WTC11 (cell line): ENCODE data around the gene SLC26A2. TPM values are rescaled to one million over a fixed set of nuclear protein-coding genes. Genes with fewer than 3 reads are reported as not detected.

ENCODE experiments used
- ATAC-seq: fragments of 200-7000 bp; cut with Tn5 transposase; 2 replicates; pipeline ENCODE4 v1.10.0; 2021; ENCODE audit warnings: mild to moderate bottlenecking, moderate library complexity
- CTCF ChIA-PET: fragments of 300-600 bp; sonication (Branson Sonifier 250); formaldehyde crosslinking; loops from one replicate; lab custom pipeline; 2021; ENCODE audit warnings: antibody characterized with exemption; lab: Charles Lee
- POLR2A ChIA-PET: fragments of 350-600 bp; sonication (Branson Sonifier 250); formaldehyde crosslinking; loops from one replicate; lab custom pipeline; 2021; ENCODE audit warnings: antibody characterized with exemption; lab: Charles Lee
- DNase-seq: peaks from one replicate; pipeline ENCODE4 v3.0.0; 2021; ENCODE audit warnings: low spot score
- H3K27ac Mint-ChIP-seq: 2 replicates; pipeline ENCODE4 v1.8.0; 2021; ENCODE audit warnings: mixed read lengths
- H3K27me3 Mint-ChIP-seq: 2 replicates; pipeline ENCODE4 v1.8.0; 2021; ENCODE audit warnings: low read depth, mild to moderate bottlenecking, moderate library complexity, mixed read lengths
- H3K36me3 Mint-ChIP-seq: 2 replicates; pipeline ENCODE4 v1.8.0; 2021; ENCODE audit warnings: mixed read lengths
- H3K4me1 Mint-ChIP-seq: 2 replicates; pipeline ENCODE4 v1.8.0; 2022; ENCODE audit warnings: mixed read lengths
- H3K4me3 Mint-ChIP-seq: 2 replicates; pipeline ENCODE4 v1.8.0; 2021; ENCODE audit warnings: mild to moderate bottlenecking, moderate library complexity, mixed read lengths
- H3K9me3 Mint-ChIP-seq: 2 replicates; pipeline ENCODE4 v1.8.0; 2021; ENCODE audit warnings: mixed read lengths
- CBFB ChIP-seq: sonication (generic); formaldehyde crosslinking; IDR thresholded peaks from 2 replicates; pipeline ENCODE4 v1.8.1; 2022; ENCODE audit warnings: mild to moderate bottlenecking, low read depth, missing genetic modification reagents
- FOXK1 ChIP-seq: sonication (generic); formaldehyde crosslinking; IDR thresholded peaks from 2 replicates; pipeline ENCODE4 v1.8.0; 2022; ENCODE audit warnings: mild to moderate bottlenecking, moderate library complexity, missing genetic modification reagents
- IRF2 ChIP-seq: sonication (generic); formaldehyde crosslinking; IDR thresholded peaks from 2 replicates; pipeline ENCODE4 v1.8.0; 2022; ENCODE audit warnings: low read depth, missing genetic modification reagents, borderline replicate concordance
- KAT7 ChIP-seq: sonication (generic); formaldehyde crosslinking; IDR thresholded peaks from 2 replicates; pipeline ENCODE4 v1.8.1; 2023; ENCODE audit warnings: missing genetic modification reagents, mild to moderate bottlenecking, borderline replicate concordance
- OVOL2 ChIP-seq: fragments of 250-450 bp; sonication (Bioruptor Pico); IDR thresholded peaks from 2 replicates; pipeline ENCODE4 v1.9.0; 2021; ENCODE audit warnings: mild to moderate bottlenecking, borderline replicate concordance
- PRRX2 ChIP-seq: fragments of 250-450 bp; sonication (Bioruptor Pico); IDR thresholded peaks from 2 replicates; pipeline ENCODE4 v1.8.0; 2021; ENCODE audit warnings: mild to moderate bottlenecking
- RORB ChIP-seq: fragments of 250-450 bp; sonication (Bioruptor Pico); IDR thresholded peaks from 2 replicates; pipeline ENCODE4 v1.9.0; 2021; ENCODE audit warnings: mild to moderate bottlenecking
- SMAD3 ChIP-seq: sonication (generic); formaldehyde crosslinking; IDR thresholded peaks from 2 replicates; pipeline ENCODE4 v1.8.0; 2022; ENCODE audit warnings: missing genetic modification reagents, mild to moderate bottlenecking, borderline replicate concordance
- ZNF121 ChIP-seq: sonication (generic); formaldehyde crosslinking; IDR thresholded peaks from 2 replicates; pipeline ENCODE4 v1.8.0; 2023; ENCODE audit warnings: missing genetic modification reagents
- total RNA-seq: library from RNA; stranded (reverse); gene quantifications from 3 replicates; pipeline ENCODE4 v1.2.3, GENCODE V29; 2021
- TF ChIP-seq, protein P1 (sequence below): sonication (generic); formaldehyde crosslinking; IDR thresholded peaks from 2 replicates; pipeline ENCODE4 v1.8.0; 2023; ENCODE audit warnings: missing genetic modification reagents, mild to moderate bottlenecking, borderline replicate concordance
- TF ChIP-seq, protein P2 (sequence below): fragments of 250-450 bp; sonication (Bioruptor Pico); IDR thresholded peaks from 2 replicates; pipeline ENCODE4 v1.9.0; 2021; ENCODE audit warnings: mild to moderate bottlenecking
- TF ChIP-seq, protein P3 (sequence below): sonication (generic); formaldehyde crosslinking; conservative IDR thresholded peaks from 2 replicates; pipeline ENCODE4 v1.8.1; 2023; ENCODE audit warnings: mild to moderate bottlenecking, low read depth, missing genetic modification reagents, moderate library complexity
- TF ChIP-seq, protein P4 (sequence below): sonication (generic); formaldehyde crosslinking; IDR thresholded peaks from 2 replicates; pipeline ENCODE4 v1.8.0; 2022; ENCODE audit warnings: mild to moderate bottlenecking, missing genetic modification reagents
- TF ChIP-seq, protein P5 (sequence below): sonication (generic); formaldehyde crosslinking; IDR thresholded peaks from 2 replicates; pipeline ENCODE4 v1.8.1; 2023; ENCODE audit warnings: mild to moderate bottlenecking, missing genetic modification reagents
- TF ChIP-seq, protein P6 (sequence below): sonication (generic); formaldehyde crosslinking; IDR thresholded peaks from 2 replicates; pipeline ENCODE4 v1.8.0; 2023; ENCODE audit warnings: missing genetic modification reagents
- TF ChIP-seq, protein P7 (sequence below): fragments of 250-450 bp; sonication (Bioruptor Pico); IDR thresholded peaks from 2 replicates; pipeline ENCODE4 v1.9.0; 2021; ENCODE audit warnings: mild to moderate bottlenecking, borderline replicate concordance

SLC26A2 gene
- total RNA-seq, 1 experiment from 2014 or later: 11.1 TPM

DNA sequence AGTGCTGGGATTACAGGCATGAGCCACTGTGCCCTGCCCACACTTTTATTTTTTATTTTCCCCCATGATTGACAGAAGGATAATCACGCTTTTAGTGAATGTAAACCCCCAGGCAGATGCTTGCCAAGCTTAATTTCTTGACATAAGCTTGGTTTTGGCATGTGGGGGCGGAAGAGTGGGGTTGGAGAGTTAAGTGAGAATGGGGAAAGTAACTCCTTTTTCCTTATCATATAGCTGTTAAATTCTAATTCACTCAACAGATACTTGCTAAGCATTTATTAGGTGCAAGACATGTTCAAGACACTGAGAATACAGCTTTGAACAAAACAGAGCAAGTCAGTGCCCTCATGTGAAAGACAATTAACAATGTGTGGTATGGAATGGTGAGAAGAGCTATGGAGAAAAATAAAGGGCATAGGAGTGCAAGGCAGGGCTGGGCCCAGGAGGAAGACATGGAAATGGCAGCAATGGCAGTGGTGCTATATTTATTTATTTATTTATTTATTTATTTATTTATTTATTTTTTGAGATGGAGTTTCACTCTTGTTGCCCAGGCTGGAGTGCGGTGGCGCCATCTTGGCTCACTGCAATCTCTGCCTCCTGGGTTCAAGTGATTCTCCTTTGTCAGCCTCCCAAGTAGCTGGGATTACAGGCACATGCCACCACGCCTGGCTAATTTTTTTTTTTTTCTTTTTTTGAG, 2.2 kb downstream of the SLC26A2 start (continued):
- TF ChIP-seq, protein P1, sequence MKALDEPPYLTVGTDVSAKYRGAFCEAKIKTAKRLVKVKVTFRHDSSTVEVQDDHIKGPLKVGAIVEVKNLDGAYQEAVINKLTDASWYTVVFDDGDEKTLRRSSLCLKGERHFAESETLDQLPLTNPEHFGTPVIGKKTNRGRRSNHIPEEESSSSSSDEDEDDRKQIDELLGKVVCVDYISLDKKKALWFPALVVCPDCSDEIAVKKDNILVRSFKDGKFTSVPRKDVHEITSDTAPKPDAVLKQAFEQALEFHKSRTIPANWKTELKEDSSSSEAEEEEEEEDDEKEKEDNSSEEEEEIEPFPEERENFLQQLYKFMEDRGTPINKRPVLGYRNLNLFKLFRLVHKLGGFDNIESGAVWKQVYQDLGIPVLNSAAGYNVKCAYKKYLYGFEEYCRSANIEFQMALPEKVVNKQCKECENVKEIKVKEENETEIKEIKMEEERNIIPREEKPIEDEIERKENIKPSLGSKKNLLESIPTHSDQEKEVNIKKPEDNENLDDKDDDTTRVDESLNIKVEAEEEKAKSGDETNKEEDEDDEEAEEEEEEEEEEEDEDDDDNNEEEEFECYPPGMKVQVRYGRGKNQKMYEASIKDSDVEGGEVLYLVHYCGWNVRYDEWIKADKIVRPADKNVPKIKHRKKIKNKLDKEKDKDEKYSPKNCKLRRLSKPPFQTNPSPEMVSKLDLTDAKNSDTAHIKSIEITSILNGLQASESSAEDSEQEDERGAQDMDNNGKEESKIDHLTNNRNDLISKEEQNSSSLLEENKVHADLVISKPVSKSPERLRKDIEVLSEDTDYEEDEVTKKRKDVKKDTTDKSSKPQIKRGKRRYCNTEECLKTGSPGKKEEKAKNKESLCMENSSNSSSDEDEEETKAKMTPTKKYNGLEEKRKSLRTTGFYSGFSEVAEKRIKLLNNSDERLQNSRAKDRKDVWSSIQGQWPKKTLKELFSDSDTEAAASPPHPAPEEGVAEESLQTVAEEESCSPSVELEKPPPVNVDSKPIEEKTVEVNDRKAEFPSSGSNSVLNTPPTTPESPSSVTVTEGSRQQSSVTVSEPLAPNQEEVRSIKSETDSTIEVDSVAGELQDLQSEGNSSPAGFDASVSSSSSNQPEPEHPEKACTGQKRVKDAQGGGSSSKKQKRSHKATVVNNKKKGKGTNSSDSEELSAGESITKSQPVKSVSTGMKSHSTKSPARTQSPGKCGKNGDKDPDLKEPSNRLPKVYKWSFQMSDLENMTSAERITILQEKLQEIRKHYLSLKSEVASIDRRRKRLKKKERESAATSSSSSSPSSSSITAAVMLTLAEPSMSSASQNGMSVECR (CRISPR knock-in tag): no peak
- TF ChIP-seq CBFB (CRISPR knock-in tag) (no peak), ZNF121 (no peak), PRRX2 (no peak)
- TF ChIP-seq, protein P2, sequence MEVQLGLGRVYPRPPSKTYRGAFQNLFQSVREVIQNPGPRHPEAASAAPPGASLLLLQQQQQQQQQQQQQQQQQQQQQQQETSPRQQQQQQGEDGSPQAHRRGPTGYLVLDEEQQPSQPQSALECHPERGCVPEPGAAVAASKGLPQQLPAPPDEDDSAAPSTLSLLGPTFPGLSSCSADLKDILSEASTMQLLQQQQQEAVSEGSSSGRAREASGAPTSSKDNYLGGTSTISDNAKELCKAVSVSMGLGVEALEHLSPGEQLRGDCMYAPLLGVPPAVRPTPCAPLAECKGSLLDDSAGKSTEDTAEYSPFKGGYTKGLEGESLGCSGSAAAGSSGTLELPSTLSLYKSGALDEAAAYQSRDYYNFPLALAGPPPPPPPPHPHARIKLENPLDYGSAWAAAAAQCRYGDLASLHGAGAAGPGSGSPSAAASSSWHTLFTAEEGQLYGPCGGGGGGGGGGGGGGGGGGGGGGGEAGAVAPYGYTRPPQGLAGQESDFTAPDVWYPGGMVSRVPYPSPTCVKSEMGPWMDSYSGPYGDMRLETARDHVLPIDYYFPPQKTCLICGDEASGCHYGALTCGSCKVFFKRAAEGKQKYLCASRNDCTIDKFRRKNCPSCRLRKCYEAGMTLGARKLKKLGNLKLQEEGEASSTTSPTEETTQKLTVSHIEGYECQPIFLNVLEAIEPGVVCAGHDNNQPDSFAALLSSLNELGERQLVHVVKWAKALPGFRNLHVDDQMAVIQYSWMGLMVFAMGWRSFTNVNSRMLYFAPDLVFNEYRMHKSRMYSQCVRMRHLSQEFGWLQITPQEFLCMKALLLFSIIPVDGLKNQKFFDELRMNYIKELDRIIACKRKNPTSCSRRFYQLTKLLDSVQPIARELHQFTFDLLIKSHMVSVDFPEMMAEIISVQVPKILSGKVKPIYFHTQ (CRISPR knock-in tag): no peak
- TF ChIP-seq, protein P3, sequence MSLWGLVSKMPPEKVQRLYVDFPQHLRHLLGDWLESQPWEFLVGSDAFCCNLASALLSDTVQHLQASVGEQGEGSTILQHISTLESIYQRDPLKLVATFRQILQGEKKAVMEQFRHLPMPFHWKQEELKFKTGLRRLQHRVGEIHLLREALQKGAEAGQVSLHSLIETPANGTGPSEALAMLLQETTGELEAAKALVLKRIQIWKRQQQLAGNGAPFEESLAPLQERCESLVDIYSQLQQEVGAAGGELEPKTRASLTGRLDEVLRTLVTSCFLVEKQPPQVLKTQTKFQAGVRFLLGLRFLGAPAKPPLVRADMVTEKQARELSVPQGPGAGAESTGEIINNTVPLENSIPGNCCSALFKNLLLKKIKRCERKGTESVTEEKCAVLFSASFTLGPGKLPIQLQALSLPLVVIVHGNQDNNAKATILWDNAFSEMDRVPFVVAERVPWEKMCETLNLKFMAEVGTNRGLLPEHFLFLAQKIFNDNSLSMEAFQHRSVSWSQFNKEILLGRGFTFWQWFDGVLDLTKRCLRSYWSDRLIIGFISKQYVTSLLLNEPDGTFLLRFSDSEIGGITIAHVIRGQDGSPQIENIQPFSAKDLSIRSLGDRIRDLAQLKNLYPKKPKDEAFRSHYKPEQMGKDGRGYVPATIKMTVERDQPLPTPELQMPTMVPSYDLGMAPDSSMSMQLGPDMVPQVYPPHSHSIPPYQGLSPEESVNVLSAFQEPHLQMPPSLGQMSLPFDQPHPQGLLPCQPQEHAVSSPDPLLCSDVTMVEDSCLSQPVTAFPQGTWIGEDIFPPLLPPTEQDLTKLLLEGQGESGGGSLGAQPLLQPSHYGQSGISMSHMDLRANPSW (CRISPR knock-in tag): no peak
- TF ChIP-seq, protein P4, sequence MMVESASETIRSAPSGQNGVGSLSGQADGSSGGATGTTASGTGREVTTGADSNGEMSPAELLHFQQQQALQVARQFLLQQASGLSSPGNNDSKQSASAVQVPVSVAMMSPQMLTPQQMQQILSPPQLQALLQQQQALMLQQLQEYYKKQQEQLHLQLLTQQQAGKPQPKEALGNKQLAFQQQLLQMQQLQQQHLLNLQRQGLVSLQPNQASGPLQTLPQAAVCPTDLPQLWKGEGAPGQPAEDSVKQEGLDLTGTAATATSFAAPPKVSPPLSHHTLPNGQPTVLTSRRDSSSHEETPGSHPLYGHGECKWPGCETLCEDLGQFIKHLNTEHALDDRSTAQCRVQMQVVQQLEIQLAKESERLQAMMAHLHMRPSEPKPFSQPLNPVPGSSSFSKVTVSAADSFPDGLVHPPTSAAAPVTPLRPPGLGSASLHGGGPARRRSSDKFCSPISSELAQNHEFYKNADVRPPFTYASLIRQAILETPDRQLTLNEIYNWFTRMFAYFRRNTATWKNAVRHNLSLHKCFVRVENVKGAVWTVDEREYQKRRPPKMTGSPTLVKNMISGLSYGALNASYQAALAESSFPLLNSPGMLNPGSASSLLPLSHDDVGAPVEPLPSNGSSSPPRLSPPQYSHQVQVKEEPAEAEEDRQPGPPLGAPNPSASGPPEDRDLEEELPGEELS (CRISPR knock-in tag): no peak

DNA sequence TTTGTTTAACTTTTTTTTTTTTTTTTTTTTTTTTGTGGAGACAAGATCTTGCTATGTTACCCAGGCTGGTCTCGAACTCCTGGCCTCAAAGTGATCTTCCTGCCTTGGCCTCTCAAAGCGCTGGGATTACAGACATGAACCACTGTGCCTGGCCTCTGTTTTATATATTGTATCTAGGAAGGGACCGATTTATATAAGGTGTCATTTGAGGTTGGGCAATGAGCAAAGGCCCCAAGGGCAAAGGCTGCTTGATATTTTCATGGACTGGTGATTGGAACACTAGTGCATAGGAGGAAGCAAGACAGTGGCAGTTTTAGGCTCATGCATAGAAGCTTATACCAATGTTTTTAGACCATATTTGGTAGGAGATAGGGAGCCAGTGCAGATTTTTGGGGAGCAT, 3.2 kb downstream of the SLC26A2 start:
- no peak for TF ChIP-seq SMAD3
- TF ChIP-seq, protein P5, sequence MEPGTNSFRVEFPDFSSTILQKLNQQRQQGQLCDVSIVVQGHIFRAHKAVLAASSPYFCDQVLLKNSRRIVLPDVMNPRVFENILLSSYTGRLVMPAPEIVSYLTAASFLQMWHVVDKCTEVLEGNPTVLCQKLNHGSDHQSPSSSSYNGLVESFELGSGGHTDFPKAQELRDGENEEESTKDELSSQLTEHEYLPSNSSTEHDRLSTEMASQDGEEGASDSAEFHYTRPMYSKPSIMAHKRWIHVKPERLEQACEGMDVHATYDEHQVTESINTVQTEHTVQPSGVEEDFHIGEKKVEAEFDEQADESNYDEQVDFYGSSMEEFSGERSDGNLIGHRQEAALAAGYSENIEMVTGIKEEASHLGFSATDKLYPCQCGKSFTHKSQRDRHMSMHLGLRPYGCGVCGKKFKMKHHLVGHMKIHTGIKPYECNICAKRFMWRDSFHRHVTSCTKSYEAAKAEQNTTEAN (CRISPR knock-in tag): no peak
- TF ChIP-seq KAT7 (CRISPR knock-in tag): no peak
- TF ChIP-seq, protein P6, sequence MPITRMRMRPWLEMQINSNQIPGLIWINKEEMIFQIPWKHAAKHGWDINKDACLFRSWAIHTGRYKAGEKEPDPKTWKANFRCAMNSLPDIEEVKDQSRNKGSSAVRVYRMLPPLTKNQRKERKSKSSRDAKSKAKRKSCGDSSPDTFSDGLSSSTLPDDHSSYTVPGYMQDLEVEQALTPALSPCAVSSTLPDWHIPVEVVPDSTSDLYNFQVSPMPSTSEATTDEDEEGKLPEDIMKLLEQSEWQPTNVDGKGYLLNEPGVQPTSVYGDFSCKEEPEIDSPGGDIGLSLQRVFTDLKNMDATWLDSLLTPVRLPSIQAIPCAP (CRISPR knock-in tag): no peak
- TF ChIP-seq OVOL2 (CRISPR knock-in tag): no peak
- TF ChIP-seq RORB (CRISPR knock-in tag): no peak
- no peak for TF ChIP-seq IRF2 (CRISPR knock-in tag)
- TF ChIP-seq, protein P7, sequence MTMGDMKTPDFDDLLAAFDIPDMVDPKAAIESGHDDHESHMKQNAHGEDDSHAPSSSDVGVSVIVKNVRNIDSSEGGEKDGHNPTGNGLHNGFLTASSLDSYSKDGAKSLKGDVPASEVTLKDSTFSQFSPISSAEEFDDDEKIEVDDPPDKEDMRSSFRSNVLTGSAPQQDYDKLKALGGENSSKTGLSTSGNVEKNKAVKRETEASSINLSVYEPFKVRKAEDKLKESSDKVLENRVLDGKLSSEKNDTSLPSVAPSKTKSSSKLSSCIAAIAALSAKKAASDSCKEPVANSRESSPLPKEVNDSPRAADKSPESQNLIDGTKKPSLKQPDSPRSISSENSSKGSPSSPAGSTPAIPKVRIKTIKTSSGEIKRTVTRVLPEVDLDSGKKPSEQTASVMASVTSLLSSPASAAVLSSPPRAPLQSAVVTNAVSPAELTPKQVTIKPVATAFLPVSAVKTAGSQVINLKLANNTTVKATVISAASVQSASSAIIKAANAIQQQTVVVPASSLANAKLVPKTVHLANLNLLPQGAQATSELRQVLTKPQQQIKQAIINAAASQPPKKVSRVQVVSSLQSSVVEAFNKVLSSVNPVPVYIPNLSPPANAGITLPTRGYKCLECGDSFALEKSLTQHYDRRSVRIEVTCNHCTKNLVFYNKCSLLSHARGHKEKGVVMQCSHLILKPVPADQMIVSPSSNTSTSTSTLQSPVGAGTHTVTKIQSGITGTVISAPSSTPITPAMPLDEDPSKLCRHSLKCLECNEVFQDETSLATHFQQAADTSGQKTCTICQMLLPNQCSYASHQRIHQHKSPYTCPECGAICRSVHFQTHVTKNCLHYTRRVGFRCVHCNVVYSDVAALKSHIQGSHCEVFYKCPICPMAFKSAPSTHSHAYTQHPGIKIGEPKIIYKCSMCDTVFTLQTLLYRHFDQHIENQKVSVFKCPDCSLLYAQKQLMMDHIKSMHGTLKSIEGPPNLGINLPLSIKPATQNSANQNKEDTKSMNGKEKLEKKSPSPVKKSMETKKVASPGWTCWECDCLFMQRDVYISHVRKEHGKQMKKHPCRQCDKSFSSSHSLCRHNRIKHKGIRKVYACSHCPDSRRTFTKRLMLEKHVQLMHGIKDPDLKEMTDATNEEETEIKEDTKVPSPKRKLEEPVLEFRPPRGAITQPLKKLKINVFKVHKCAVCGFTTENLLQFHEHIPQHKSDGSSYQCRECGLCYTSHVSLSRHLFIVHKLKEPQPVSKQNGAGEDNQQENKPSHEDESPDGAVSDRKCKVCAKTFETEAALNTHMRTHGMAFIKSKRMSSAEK (CRISPR knock-in tag): no peak
- no peak for TF ChIP-seq FOXK1 (CRISPR knock-in tag)
- H3K36me3 Mint-ChIP-seq: no peaks in the 10 kb centered on the region
- ChIA-PET CTCF (interaction anchor here (1.3 to 5.7 kb wide), 3 partner anchors 110 to 331 kb away, joined by 4 to 60 read pairs (median 39); no protein-coding TSS in a partner anchor), POLR2A (no interaction called here)
- peaks cover 8% of the 10 kb centered on the region; the same call in 1 of the 2 replicates for H3K27me3 Mint-ChIP-seq
- H3K4me3 Mint-ChIP-seq: no peak overlapping the region
- no peak for DNase-seq
- peaks cover 19% of the 10 kb centered on the region for H3K4me1 Mint-ChIP-seq
- H3K9me3 Mint-ChIP-seq: no peaks in the 10 kb centered on the region
- ATAC-seq: no peak
- H3K27ac Mint-ChIP-seq: no peak overlapping the region
